ENCODE results near the gene SENP2. TPM values are rescaled to one million over a fixed set of nuclear protein-coding genes. Genes with fewer than 3 reads are reported as not detected.

The SENP2 gene
- total and polyA plus RNA-seq, 9 of the 15 experiments (the other 6 are each of a cell fraction or from before 2014, with no cell fraction given), result 11.8 to 67.1 (median 41.1) TPM

DNA sequence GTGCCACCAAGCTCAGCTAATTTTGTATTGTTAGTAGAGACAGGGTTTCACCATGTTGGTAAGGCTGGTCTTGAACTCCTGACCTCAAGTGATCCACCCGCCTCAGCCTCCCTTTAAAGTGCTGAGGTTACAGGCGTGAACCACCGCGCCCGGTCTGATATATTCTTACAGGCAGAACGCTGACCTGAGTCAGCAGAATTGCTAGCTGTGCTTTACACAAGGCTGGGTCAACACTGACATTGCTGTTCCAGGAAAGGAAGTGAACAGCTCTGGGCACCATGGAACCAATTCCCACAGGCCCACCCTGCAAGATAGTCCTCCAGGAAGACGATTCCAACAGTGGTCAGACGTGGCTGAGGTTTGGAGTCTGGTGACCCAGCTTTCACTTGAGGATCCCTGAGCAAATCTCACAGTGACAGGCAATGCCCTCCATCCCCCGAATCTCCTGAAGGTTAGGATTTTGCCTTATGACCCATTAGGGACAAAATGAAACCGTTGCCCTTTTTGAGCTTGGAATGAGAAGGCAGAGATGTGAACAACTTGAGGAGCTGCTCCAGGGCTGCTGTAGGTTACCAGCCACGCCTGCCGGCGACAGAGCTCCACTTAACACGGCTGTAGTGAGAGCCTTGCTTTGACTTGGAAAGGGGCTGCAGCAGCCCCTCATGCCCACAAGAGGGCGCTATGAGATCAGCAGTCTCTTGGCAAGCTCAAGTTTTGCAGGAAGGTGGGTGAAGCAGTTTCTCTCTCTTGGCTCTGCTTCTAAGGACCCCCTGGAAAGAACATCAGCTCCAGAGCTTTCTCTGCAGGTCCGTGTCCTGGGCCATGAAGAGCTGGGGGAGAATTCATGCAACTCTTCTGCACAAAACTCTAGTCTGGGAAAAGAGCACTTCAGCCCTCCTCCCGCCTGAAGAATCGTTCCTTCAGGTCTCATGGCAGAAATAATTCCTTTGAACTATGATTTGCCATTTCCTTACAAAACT, 74.1 kb downstream of the SENP2 start (continued):
- TF ChIP-seq, protein P1, sequence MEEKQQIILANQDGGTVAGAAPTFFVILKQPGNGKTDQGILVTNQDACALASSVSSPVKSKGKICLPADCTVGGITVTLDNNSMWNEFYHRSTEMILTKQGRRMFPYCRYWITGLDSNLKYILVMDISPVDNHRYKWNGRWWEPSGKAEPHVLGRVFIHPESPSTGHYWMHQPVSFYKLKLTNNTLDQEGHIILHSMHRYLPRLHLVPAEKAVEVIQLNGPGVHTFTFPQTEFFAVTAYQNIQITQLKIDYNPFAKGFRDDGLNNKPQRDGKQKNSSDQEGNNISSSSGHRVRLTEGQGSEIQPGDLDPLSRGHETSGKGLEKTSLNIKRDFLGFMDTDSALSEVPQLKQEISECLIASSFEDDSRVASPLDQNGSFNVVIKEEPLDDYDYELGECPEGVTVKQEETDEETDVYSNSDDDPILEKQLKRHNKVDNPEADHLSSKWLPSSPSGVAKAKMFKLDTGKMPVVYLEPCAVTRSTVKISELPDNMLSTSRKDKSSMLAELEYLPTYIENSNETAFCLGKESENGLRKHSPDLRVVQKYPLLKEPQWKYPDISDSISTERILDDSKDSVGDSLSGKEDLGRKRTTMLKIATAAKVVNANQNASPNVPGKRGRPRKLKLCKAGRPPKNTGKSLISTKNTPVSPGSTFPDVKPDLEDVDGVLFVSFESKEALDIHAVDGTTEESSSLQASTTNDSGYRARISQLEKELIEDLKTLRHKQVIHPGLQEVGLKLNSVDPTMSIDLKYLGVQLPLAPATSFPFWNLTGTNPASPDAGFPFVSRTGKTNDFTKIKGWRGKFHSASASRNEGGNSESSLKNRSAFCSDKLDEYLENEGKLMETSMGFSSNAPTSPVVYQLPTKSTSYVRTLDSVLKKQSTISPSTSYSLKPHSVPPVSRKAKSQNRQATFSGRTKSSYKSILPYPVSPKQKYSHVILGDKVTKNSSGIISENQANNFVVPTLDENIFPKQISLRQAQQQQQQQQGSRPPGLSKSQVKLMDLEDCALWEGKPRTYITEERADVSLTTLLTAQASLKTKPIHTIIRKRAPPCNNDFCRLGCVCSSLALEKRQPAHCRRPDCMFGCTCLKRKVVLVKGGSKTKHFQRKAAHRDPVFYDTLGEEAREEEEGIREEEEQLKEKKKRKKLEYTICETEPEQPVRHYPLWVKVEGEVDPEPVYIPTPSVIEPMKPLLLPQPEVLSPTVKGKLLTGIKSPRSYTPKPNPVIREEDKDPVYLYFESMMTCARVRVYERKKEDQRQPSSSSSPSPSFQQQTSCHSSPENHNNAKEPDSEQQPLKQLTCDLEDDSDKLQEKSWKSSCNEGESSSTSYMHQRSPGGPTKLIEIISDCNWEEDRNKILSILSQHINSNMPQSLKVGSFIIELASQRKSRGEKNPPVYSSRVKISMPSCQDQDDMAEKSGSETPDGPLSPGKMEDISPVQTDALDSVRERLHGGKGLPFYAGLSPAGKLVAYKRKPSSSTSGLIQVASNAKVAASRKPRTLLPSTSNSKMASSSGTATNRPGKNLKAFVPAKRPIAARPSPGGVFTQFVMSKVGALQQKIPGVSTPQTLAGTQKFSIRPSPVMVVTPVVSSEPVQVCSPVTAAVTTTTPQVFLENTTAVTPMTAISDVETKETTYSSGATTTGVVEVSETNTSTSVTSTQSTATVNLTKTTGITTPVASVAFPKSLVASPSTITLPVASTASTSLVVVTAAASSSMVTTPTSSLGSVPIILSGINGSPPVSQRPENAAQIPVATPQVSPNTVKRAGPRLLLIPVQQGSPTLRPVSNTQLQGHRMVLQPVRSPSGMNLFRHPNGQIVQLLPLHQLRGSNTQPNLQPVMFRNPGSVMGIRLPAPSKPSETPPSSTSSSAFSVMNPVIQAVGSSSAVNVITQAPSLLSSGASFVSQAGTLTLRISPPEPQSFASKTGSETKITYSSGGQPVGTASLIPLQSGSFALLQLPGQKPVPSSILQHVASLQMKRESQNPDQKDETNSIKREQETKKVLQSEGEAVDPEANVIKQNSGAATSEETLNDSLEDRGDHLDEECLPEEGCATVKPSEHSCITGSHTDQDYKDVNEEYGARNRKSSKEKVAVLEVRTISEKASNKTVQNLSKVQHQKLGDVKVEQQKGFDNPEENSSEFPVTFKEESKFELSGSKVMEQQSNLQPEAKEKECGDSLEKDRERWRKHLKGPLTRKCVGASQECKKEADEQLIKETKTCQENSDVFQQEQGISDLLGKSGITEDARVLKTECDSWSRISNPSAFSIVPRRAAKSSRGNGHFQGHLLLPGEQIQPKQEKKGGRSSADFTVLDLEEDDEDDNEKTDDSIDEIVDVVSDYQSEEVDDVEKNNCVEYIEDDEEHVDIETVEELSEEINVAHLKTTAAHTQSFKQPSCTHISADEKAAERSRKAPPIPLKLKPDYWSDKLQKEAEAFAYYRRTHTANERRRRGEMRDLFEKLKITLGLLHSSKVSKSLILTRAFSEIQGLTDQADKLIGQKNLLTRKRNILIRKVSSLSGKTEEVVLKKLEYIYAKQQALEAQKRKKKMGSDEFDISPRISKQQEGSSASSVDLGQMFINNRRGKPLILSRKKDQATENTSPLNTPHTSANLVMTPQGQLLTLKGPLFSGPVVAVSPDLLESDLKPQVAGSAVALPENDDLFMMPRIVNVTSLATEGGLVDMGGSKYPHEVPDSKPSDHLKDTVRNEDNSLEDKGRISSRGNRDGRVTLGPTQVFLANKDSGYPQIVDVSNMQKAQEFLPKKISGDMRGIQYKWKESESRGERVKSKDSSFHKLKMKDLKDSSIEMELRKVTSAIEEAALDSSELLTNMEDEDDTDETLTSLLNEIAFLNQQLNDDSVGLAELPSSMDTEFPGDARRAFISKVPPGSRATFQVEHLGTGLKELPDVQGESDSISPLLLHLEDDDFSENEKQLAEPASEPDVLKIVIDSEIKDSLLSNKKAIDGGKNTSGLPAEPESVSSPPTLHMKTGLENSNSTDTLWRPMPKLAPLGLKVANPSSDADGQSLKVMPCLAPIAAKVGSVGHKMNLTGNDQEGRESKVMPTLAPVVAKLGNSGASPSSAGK (IDR thresholded peaks at IDR 0.05), result no peak
- TF ChIP-seq SMARCA4 (IDR thresholded peaks at IDR 0.05) (no peak), ZNF311 (CRISPR knock-in tag; IDR thresholded peaks at IDR 0.05) (no peak), HNRNPUL1 (IDR thresholded peaks at IDR 0.05; ENCODE audit: low read length) (no peak), ZSCAN32 (CRISPR knock-in tag; IDR thresholded peaks at IDR 0.05) (no peak), ARNT (IDR thresholded peaks at IDR 0.05) (no peak), HNRNPL (IDR thresholded peaks at IDR 0.05; ENCODE audit: low read depth, low read length) (no peak), PHB (CRISPR knock-in tag; IDR thresholded peaks at IDR 0.05) (no peak)
- TF ChIP-seq, protein P2, sequence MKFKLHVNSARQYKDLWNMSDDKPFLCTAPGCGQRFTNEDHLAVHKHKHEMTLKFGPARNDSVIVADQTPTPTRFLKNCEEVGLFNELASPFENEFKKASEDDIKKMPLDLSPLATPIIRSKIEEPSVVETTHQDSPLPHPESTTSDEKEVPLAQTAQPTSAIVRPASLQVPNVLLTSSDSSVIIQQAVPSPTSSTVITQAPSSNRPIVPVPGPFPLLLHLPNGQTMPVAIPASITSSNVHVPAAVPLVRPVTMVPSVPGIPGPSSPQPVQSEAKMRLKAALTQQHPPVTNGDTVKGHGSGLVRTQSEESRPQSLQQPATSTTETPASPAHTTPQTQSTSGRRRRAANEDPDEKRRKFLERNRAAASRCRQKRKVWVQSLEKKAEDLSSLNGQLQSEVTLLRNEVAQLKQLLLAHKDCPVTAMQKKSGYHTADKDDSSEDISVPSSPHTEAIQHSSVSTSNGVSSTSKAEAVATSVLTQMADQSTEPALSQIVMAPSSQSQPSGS (CRISPR knock-in tag; IDR thresholded peaks at IDR 0.05), result no peak
- TF ChIP-seq, protein P3, sequence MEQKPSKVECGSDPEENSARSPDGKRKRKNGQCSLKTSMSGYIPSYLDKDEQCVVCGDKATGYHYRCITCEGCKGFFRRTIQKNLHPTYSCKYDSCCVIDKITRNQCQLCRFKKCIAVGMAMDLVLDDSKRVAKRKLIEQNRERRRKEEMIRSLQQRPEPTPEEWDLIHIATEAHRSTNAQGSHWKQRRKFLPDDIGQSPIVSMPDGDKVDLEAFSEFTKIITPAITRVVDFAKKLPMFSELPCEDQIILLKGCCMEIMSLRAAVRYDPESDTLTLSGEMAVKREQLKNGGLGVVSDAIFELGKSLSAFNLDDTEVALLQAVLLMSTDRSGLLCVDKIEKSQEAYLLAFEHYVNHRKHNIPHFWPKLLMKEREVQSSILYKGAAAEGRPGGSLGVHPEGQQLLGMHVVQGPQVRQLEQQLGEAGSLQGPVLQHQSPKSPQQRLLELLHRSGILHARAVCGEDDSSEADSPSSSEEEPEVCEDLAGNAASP (IDR thresholded peaks at IDR 0.05), result no peak
- TF ChIP-seq, protein P4, sequence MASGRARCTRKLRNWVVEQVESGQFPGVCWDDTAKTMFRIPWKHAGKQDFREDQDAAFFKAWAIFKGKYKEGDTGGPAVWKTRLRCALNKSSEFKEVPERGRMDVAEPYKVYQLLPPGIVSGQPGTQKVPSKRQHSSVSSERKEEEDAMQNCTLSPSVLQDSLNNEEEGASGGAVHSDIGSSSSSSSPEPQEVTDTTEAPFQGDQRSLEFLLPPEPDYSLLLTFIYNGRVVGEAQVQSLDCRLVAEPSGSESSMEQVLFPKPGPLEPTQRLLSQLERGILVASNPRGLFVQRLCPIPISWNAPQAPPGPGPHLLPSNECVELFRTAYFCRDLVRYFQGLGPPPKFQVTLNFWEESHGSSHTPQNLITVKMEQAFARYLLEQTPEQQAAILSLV (tag; IDR thresholded peaks at IDR 0.05), result no peak
